HG03025 (cell line): Measurements from ENCODE around the gene CCDC88C.

ENCODE experiments used
- ATAC-seq: cut with Tn5 transposase; IDR thresholded peaks from one replicate; pipeline ENCODE4 v1.9.1; 2021; ENCODE audit warnings: mild to moderate bottlenecking, moderate library complexity; ENCODE audit not compliant: unreplicated experiment, low FRiP score

Gene CCDC88C

DNA sequence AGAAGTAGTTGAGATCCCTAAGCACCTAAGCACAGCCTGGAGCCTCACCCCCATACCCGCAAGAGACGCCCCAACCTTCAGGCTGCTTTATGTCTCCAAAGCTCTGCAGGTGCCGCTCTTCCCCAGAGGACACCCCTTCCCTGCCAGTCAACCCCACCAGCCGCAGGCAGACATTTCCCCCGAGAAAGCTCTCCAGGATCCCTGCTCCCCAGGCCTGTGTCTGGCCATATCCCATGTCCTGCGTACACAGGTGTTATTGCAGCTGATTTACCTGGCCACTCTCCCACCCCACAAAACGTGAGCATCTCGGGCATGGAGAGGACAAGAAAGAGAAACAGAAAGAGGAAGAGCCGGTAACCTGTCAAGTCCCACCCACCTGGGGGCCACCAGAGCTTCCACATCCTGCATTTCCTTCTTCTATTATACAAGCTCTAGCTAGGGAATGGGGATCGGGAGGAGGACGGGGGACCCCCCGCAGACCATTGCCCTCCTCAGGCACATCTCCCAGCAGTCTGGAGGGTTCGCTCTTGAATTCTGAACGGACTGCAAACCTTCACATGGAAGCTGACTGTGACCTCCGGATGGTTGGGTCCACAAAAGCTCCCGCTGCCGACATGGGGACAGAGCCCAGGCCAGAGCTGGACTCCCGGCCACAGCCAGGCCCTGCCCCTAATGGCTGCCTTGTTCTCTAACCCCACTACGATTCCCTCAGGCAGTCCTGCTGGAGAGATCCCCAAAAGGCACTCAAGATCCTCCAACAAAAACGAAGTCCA lies 17.6 kb downstream of the CCDC88C start:
- ATAC-seq: peak; percentile 42

DNA sequence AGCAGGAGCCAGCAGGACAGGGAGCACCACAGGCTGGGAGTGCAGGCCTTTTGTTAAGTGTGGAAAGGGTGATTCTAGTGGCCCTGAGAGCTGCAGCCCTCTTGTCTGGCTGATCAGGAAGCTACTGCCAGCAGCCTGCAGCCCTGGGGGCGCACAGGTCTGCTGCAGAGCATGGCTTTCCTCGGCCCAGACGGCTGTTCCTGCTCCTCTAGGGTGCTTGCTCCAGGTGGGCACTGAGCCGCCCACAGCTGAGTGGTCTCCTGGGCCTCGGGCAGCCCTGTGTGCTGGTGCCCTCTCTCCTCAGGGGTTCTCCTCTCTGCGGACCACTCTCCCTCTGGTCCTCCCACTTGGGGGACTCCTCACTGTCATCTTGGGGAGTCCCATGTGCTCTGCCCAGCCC lies 18.9 kb downstream of the CCDC88C start:
- ATAC-seq: no peak

DNA sequence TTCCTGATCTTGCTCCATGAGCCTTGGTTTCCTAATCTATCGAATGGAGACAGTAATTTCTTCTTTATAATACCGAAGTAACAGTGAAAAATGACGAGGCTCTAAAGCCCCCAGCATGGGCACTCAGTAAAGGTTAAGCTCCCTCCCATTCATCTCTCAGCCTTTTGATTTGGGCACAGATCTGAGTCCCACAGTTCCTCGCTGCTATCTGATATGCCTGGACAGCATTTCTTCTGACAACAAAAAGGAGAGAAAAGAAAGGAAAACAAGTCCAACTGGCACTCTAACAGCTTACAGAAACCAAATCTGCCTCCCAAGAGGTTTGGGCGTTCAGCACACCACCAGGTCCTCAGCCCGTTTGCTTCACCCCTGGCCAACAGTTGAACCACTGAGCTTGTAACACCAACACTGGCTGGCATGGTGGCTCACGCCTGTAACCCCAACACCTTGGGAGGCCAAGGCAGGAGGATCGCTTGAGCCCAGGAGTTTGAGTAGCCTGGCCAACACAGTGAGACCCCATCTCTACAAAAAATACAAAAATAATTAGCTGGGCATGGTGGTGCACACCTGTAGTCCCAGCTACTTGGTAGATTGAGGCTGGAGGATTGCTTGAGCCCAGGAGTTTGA lies 19.5 kb downstream of the CCDC88C start:
- ATAC-seq: no peak

DNA sequence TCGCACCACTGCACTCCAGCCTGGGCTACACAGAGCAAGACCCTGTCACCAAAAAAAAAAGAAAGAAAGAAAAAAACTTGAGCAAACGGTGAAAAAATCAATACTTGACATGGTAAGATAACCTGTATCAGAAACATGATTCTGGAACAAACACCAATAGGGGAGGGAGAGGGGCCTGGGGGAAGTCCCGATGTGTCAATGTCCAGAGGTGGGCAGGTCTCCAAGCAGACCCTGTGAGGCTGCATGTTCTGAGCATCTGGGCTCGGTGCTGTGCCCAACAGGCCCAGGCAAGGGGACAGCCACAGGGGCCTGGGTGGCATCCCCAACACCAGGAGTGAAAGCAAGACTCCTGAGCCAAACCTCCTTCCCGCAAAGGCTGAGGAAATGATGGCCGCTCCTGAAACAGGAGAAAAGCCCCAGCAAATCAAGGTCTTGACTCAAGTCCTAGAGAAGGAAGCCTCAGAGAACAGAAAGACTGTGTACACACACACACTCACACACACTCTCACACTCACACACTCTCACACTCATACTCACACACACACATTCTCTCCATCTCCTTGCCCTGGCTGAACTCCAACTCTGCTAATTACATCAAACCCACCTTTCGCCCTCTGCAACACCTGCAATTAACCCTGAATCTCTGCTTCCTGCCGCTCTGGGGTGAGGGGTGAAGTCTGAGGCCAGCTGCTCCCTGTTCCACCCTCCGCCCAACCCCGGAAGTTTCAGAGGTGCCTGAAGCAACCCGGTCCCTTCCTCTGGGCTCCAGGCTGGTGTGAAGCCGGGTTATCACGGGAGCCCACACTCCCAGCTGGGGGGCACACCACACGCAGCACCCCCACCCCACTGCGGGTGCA lies 20.4 kb downstream of the CCDC88C start:
- peak; percentile 40 for ATAC-seq

DNA sequence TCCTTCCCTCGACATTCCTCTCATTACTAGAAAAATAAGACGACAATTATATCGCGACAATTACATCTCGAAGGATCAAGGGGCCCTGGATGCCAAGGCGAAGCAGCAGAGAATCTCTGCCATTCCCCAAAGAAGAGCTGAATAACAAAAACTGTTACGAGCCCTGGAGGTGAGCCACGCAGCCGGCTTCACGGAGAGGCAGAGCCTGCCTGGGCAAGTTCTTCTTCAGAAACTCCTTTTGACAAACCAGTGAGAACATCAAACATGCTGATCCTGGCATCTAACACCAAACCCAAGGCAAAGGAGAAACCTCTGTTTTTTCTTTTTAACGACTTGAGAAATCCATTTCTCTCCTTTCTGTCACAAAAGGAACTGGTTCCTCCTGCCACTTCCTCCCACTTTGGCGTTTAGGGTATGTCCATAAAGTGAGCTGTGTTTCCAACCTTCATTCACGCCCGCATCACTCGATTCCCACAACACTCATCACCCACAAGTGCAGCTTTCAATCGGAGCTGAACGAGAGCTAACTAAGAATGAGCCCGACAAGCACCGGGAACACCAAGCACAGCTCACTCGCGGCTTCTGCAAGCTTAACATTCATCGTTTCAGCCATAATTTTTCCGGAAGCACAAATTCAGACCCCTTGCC lies 21.5 kb downstream of the CCDC88C start:
- no peak for ATAC-seq

DNA sequence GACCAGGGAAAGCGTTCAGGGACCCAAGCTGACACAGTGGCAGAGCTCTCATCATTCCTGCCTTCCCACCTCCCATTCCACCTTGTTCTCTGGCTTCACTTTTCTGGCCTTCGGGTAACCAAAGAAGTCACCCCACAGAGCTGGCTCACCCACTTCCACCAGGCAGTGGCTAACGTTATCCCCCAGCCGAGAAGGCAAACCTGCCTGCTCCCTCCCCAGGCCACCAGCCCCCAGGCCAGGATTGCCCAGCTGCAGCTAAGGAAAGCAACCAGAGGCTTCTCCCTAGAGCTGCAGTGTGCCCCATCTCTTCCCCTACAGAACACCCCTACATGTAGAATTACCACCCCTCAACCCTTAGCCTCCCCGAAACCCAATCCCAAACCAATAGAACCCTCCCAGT lies 22.2 kb downstream of the CCDC88C start:
- no peak for ATAC-seq

DNA sequence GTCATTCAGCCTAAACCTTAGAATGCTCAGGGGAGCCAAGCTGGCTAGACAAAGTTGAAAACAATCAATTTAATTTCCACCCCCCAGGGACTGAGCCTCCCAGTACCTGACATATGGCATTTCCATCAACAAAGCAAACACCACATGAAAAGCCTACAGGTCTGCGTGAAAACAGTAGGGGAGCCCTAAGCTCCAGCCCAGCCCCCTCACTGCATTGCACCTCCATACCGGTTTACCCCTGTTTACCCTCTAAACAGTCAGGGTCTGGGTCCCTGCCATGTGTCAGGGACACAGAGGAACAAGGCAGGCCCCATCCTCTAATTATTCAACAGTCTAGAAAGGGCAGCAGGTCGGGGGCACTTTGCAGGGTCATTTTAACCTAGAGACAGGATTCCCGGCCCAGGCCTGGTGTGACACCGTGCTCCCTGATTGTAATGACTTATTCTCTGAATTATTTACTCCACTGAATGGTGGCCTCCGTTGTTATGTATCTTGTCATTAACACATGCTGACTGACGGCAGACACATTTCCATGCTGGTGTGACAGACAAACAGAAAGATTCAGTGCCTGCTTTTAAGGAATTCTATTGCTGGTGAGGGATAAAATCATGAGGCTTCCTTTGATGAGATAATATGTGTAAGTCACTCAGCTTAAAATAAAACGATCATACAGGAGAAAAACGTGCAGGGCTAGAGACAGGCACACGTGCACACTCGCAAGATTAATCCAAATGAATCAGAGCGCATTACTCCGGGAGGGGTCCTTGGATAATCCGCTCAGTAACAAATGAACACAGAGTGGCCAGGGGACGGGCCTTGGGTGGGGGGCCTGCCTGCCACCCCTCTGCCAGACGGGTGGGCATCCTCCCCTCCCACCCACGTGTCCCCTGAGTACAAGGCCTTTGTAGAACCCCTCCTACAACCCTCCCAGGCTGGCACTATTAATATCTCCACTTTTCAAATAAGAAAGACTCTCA lies 23.2 kb downstream of the CCDC88C start:
- ATAC-seq: no peak

DNA sequence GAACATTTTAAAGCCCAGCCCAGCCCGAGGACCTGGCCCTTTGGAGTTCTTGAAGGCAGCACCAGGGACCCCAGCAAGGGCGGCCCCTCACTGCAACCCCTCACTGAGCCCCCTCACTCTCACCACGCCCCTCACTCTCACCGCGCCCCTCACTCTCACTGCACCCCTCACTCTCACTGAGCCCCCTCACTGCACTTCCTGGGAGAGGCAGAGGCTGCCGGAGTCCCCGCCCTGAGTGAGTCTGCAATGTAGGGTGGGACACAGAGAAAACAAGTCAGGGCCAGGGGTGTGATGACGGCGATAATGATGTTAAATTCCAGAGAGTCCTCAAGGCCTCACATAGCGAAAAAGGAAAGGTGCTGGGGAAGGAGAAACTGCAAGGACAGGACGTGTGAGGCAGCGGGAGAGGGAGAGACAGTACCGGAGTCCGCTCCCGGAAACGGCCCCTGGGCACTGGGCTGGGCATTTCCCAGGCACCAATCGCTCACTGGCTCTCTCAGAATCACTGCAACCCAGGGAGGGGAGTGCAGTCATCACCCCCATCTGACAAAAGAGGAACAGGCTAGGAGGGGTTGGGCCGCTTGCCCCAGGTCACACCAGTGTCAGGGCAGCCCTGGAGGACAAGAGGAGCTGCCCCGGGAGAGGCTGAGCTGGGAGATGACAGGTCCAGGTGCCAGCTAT lies 24.9 kb downstream of the CCDC88C start:
- no peak for ATAC-seq

DNA sequence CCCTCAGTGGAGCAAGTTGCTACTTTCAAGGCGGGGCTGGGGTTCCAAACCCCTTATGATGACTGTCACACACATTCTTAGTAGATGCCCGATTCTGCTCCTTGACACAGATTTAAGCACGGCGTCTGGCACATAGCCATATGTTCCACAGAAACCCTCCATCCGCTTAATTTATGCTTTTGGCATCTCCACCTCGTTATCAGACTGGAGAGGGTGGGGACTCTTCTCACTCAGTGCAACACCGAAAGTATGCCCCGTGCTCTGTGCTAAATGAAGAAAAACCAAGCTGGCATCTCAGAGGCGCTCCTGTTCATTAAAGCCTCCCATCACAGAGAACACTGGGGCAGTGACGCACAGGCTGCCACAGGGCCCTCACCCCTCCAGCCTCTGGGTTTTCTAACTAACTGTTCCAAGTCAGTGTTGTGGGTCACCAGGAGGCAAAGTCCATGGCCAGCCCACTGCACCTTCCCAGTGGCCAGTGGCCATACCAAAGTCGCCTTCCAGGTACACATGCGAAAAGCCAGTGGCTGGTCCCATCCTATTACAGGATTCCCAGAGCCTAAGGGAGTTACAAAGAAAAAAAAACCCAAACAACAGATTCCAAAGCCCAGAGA lies 27.3 kb downstream of the CCDC88C start:
- no peak for ATAC-seq

DNA sequence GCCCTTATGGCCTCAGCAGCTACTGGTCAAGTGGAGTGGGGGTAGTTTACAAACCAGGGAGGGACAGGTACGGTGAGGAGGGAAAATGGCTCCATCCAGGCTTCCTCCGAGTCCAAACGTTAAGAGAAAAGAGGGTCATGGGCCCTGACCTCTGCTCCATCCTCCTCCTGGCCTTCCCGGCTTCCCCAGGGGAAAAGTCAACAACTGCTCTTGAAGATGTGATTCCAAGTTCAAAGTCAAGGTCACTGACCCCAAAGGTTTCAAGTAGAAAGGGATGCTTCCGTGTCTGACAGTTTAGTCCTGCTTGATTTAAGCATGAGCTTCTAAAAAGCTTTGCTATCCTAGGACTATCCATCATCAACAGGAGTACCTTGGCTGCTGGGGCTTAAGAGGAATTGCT lies 28.5 kb downstream of the CCDC88C start:
- no peak for ATAC-seq

DNA sequence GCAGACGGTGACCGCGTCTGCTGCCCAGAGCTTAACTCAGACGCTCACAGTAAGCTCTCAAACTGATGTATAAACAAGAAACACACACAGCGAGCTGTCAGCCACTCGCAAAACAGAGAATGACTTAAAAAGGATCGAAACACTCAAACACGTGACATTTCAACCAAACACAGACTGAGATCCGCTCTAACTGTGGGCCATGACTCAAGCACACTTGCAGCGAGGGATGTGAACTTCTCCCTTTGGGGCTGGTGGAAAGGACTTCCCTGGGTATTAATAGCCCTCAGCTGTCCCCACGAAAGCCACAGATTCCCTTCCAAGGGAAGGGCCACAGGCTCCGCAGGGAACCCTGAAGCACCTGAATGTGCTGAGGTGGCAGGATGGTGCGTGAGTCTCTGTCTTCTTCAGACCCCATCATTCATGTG lies 29.1 kb downstream of the CCDC88C start:
- no peak for ATAC-seq

DNA sequence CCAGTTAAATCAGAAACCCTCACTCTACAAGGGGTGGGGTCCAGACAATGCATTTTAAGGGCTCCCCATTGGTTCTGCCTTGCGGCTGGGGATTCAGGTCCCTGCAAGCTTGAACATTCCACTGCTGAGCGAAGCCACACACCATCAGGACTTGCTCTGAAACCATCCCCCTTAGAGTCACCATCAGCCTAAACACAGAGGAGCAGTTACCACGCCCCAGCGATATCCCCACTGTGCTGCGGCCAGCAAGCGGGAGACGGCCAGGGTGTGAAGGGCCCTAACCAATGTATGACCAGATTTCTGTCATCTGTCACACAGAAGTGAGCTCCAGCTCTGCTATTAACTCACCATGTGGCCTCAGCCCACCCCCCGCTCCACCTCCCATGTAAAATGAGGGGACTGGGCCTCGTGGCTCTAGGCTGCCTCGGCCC lies 29.7 kb downstream of the CCDC88C start:
- ATAC-seq: no peak

DNA sequence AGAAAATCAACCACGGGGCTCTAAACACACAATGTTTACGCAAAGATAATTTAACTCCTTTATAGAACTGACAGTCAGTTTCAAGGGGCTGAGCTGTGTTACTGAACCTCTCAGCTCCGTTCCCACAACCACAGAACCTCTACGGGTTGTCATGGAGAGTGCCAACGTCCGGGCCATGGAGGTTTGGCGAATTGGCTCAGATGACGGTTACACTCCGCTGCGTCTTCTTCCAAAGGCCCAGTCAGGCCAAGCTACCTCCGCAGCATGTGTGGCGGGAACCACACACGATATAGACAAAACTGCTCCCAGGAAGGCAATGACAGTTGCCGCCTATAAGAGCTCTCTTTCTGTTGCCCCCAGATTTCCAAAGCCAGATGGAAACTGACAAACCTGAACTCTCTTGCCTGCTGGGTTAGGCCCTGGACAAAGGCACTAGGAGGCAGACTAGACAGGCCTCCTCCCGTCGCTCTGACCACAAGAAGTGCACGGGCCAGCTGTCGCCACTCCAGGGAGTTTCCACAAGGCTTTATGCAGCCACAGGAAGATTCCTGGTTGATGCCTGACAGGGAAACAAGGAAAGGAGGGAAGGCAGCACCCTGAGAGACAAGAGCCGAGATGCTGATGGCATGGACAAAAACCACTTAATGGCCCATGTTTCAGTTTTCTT lies 30.3 kb downstream of the CCDC88C start:
- ATAC-seq: no peak

DNA sequence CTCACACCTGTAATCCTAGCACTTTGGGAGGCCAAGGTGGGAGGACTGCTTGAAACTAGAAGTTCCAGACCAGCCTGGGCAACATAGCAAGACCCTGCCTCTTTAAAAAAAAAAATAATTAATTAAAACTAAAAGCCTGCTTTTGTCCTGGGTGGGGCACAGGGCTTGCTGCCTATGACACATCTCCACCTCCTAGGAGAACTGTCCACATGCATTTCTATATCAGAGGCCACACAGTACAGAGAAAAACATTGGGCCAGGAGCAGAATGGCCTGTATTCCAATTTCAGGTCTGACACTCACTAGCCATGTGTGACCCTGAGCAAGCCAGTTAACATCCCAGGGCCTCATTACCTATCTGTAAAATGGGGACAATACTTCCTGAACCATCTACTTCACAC lies 31.9 kb downstream of the CCDC88C start:
- no peak for ATAC-seq

DNA sequence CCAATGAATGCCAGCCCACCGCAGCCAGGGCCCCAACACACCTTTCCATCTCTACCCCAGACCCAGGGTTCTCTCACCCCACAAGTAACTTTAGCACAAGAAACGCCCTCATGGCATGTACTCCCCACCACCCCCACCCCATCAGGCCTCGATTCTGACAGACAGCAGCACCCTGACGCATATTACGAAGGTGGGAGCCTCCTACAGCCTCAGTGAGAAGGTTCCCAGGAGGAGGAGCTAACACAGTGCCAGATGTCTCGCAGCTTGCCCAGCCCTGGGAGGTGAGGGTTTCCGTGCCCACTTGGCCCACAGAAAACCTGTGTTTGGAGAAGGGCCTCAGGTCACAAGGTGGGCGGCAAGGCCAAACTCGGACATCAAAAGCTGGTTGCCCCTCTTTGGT lies 32.4 kb downstream of the CCDC88C start:
- no peak for ATAC-seq

DNA sequence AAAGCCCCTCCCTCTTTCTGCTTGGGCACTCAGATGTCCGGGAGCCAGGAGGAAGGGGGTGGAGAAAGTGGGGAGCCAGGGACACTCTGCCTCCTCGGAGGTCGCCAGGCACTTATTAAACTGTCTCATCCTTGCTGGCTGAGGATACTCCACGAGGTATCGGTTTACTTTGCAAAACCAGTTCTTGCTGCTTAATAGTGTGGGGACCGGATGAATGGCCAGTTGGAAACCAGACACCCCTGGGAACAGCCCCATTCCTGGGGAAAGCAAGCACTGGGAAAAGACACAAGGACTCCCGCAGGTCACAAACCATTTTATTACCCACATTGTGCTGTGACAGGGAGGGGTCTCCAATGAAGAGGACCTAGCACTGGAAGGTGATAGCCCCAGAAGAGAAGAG lies 34.2 kb downstream of the CCDC88C start:
- ATAC-seq: no peak

DNA sequence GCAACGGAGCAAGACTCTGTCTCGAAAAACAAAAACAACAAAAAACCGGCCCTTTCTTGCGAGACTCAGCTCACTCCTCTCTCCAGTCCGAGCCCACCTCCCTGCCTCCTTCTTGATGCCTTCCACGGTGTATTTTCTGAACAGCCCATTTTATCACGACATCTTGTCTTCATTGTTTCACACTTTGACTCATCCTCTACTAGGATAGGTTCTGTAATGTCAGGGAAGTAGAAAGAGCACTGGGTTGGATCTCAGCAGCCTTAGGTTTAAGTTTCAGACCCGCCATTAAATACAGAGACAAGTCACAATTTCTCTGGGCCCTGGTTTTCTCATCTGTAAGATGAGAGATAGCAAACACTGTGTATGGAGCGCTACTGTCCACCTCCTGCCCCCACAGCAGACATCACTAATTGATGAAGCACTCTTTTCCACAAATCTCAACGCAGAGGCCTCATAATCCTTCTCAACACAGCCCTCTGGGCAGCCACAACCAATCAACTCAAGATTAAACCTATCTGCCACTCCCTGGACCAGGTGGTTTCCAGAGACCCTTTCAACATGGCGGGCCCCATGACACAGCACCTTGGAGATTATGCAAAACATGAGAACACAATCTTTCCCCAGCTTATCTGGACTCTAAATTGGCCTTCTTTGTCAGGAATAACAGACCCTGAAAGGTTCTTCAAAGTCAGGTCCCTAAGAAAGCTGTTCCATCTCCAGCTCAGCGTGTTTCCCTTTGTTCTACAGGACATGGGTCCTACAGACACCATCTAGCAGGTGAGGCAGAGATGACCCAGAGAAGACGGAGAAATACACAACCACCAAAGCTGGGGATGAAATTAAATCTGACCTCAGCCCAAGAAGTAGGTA lies 35.6 kb downstream of the CCDC88C start:
- no peak for ATAC-seq
